ENCODE results near the gene CCDC33.

Gene CCDC33

DNA sequence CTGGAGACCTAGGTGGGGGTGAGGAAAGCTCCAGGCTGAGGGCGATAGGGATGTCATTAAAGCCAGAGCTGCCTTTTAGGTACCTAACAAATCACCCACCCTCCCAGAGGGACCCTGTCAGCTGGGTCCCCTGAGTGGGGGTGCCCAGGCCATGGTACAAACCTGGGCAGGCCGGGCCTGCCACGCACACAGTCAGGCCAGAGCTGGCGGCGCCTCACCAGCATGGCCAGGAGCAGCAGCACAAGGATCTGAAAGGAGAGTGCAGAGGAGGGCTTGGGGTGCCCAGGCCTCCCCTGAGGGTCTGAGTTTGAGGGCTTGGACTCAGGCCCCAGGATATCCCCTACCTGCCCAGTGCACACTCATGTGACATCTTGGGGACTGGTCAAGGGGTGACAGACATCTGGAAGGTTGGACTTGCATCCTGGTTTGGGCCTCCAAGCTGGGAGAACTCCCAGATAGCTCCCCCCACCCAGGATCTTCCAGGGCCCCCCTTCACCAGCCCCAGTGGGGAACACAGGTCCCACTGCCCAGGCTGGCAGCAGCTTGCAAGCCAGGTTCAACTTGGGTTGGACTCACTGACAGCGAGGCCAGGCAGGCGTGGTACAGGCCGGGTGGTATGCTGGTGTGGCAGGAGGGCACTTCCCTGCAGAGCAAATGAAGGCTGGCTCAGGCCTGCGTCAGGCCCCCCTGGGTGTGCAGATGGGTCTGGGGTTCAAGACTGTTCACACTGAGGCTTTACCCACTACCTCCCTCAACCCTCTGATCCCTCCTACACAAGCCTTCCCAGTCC lies 38.8 kb upstream of the CCDC33 start:
- no CpG with 5 or more reads among the region's 9 CpGs for WGBS, 2 donors (ENCODE audit: extremely low coverage in 2 of 2, insufficient read length in 2 of 2, insufficient replicate concordance in 1 of 2)
- no peak overlapping the region for H3K27ac ChIP-seq (replicated peaks; ENCODE audit: low read length)

DNA sequence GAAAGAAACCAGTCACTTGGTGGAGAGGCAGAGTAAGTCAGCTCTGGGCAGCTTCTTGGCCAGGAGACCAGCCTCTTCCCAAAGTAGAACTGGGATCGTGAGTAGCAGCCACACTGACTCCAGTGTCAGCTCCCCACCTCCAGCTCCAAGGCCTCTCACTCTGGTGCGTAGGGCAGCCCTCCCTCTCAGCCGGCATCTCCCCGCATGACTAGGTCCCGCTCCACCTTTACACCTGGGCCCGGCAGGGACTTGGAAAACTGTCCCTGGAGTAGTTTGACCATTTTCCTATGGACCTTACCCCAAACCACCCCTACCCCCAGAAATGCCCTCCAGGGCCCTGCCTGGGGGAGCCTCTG lies 36.9 kb upstream of the CCDC33 start:
- peaks cover 0 to 38% of the 10 kb centered on the region in 2 donors for H3K36me3 ChIP-seq (replicated peaks in 1 of 2; ENCODE audit: control insufficient read depth in 2 of 2, insufficient read depth in 2 of 2, low read length in 2 of 2)
- peak overlapping the region; percentile 62 for H3K18ac ChIP-seq (ENCODE audit: low read length)
- DNase-seq (ENCODE audit: low spot score) = no peak
- H3K4ac ChIP-seq (ENCODE audit: low read length) = no peak overlapping the region
- H2AK5ac ChIP-seq (ENCODE audit: low read depth, low read length) = peak overlapping the region; percentile 82
- no peak overlapping the region for H3K23ac ChIP-seq (ENCODE audit: low read depth, low read length, poor library complexity)
- peaks cover 28 to 30% of the 10 kb centered on the region in 2 donors for H3K4me1 ChIP-seq (ENCODE audit: control insufficient read depth in 2 of 2, insufficient read depth in 1 of 2, low read depth in 1 of 2, low read length in 2 of 2)
- no peak overlapping the region for H2AFZ ChIP-seq (ENCODE audit: low read length)
- no peaks in the 10 kb centered on the region for H3K79me1 ChIP-seq (ENCODE audit: low read depth, low read length)
- H3K9ac ChIP-seq (ENCODE audit: low read depth, low read length, poor library complexity) = peak overlapping the region; percentile 24
- peak overlapping the region; percentile 15 for H3K14ac ChIP-seq (ENCODE audit: low read length)
- peak overlapping the region; percentile 94 for H2BK15ac ChIP-seq (ENCODE audit: low read length)
- WGBS, 2 donors (ENCODE audit: extremely low coverage in 2 of 2, insufficient read length in 2 of 2, insufficient replicate concordance in 1 of 2) = no CpG with 5 or more reads among the region's 6 CpGs
- H2BK12ac ChIP-seq (ENCODE audit: low read length) = peak overlapping the region; percentile 14
- peaks cover 0 to 1% (median 0%) of the 10 kb centered on the region in 3 experiments for H3K27me3 ChIP-seq (ENCODE audit: control insufficient read depth in 3 of 3, insufficient read depth in 3 of 3, low read depth in 1 of 3, low read length in 3 of 3)
- no peak overlapping the region for H4K8ac ChIP-seq (ENCODE audit: low read depth, low read length)
- peak overlapping the region; percentile 71 for H2BK5ac ChIP-seq (ENCODE audit: low read length)
- no peaks in the 10 kb centered on the region for H3K9me3 ChIP-seq (replicated peaks in 1 of 2; ENCODE audit: control insufficient read depth in 2 of 2, insufficient read depth in 1 of 2, low read depth in 1 of 2, low read length in 2 of 2)
- H4K91ac ChIP-seq (ENCODE audit: low read depth, low read length, poor library complexity) = no peak overlapping the region
- H3K4me2 ChIP-seq (ENCODE audit: insufficient read depth, low read length, poor library complexity, severe bottlenecking) = no peak overlapping the region
- no peak overlapping the region for H3K27ac ChIP-seq (replicated peaks; ENCODE audit: low read length)
- no peak overlapping the region for H2BK120ac ChIP-seq (ENCODE audit: low read depth, low read length)
- H3K4me3 ChIP-seq (ENCODE audit: low read length in 2 of 2) = no peak overlapping the region

More for the DNA sequence above, 38.8 kb upstream of the CCDC33 start:
- Histone ChIP-seq H4K8ac (ENCODE audit: low read depth, low read length) (no peak overlapping the region), H3K9ac (ENCODE audit: low read depth, low read length, poor library complexity) (no peak overlapping the region), H3K14ac (ENCODE audit: low read length) (no peak overlapping the region), H3K9me3 (replicated peaks in 1 of 2; ENCODE audit: control insufficient read depth in 2 of 2, insufficient read depth in 1 of 2, low read depth in 1 of 2, low read length in 2 of 2) (no peaks in the 10 kb centered on the region), H2BK12ac (ENCODE audit: low read length) (no peak overlapping the region), H2BK5ac (ENCODE audit: low read length) (no peak overlapping the region), H2BK15ac (ENCODE audit: low read length) (peak overlapping the region; percentile 82), H4K91ac (ENCODE audit: low read depth, low read length, poor library complexity) (peak overlapping the region; percentile 39), H3K23ac (ENCODE audit: low read depth, low read length, poor library complexity) (peak overlapping the region; percentile 25), H3K4me1 (ENCODE audit: control insufficient read depth in 2 of 2, insufficient read depth in 1 of 2, low read depth in 1 of 2, low read length in 2 of 2) (peaks cover 15 to 23% of the 10 kb centered on the region in 2 donors), H2BK120ac (ENCODE audit: low read depth, low read length) (peak overlapping the region; percentile 66), H3K4me2 (ENCODE audit: insufficient read depth, low read length, poor library complexity, severe bottlenecking) (no peak overlapping the region), H3K4ac (ENCODE audit: low read length) (no peak overlapping the region), H3K4me3 (ENCODE audit: low read length in 2 of 2) (no peak overlapping the region), H3K79me1 (ENCODE audit: low read depth, low read length) (no peaks in the 10 kb centered on the region), H2AK5ac (ENCODE audit: low read depth, low read length) (peak overlapping the region; percentile 80), H3K27me3 (ENCODE audit: control insufficient read depth in 3 of 3, insufficient read depth in 3 of 3, low read depth in 1 of 3, low read length in 3 of 3) (peaks cover 0 to 1% (median 0%) of the 10 kb centered on the region in 3 experiments), H2AFZ (ENCODE audit: low read length) (no peak overlapping the region), H3K18ac (ENCODE audit: low read length) (peak overlapping the region; percentile 30), H3K36me3 (replicated peaks in 1 of 2; ENCODE audit: control insufficient read depth in 2 of 2, insufficient read depth in 2 of 2, low read length in 2 of 2) (peaks cover 0 to 51% of the 10 kb centered on the region in 2 donors)
- DNase-seq (ENCODE audit: low spot score) = no peak

DNA sequence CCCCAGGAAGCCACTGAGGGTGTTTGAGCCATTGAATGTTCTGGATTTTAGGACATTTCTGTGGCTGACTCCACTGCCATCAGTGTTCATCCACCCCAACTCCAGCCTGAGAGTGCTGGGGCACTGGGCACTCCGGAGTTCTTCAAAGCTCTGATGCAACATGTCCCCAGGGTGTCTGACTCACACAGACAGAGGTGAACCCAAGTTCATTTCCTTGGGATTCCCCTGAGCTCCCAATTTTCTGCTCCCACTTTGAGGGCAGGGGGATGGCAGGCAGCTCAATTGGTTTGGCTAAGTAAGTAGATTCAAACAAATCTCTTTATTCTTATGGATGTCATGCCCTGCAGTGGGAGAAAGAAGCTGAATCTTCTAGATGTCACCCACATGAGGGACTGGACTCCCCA lies 35.7 kb upstream of the CCDC33 start:
- Histone ChIP-seq H3K9me3 (replicated peaks in 1 of 2; ENCODE audit: control insufficient read depth in 2 of 2, insufficient read depth in 1 of 2, low read depth in 1 of 2, low read length in 2 of 2) (no peaks in the 10 kb centered on the region), H3K36me3 (replicated peaks in 1 of 2; ENCODE audit: control insufficient read depth in 2 of 2, insufficient read depth in 2 of 2, low read length in 2 of 2) (peaks cover 0 to 27% of the 10 kb centered on the region in 2 donors), H2AFZ (ENCODE audit: low read length) (no peak overlapping the region), H4K8ac (ENCODE audit: low read depth, low read length) (no peak overlapping the region), H3K4me3 (ENCODE audit: low read length in 2 of 2) (peak overlapping the region in 1 of 2 donors; percentile 46), H3K18ac (ENCODE audit: low read length) (peak overlapping the region; percentile 61), H2AK5ac (ENCODE audit: low read depth, low read length) (peak overlapping the region; percentile 97), H3K4me2 (ENCODE audit: insufficient read depth, low read length, poor library complexity, severe bottlenecking) (no peak overlapping the region), H3K9ac (ENCODE audit: low read depth, low read length, poor library complexity) (no peak overlapping the region), H2BK5ac (ENCODE audit: low read length) (no peak overlapping the region), H2BK120ac (ENCODE audit: low read depth, low read length) (peak overlapping the region; percentile 48), H3K14ac (ENCODE audit: low read length) (no peak overlapping the region), H2BK12ac (ENCODE audit: low read length) (peak overlapping the region; percentile 36), H3K27ac (replicated peaks; ENCODE audit: low read length) (no peak overlapping the region), H3K79me1 (ENCODE audit: low read depth, low read length) (no peaks in the 10 kb centered on the region), H4K91ac (ENCODE audit: low read depth, low read length, poor library complexity) (no peak overlapping the region), H3K4me1 (ENCODE audit: control insufficient read depth in 2 of 2, insufficient read depth in 1 of 2, low read depth in 1 of 2, low read length in 2 of 2) (peaks cover 31 to 33% of the 10 kb centered on the region in 2 donors), H3K27me3 (ENCODE audit: control insufficient read depth in 3 of 3, insufficient read depth in 3 of 3, low read depth in 1 of 3, low read length in 3 of 3) (peaks cover 0 to 1% (median 0%) of the 10 kb centered on the region in 3 experiments), H2BK15ac (ENCODE audit: low read length) (peak overlapping the region; percentile 97), H3K23ac (ENCODE audit: low read depth, low read length, poor library complexity) (no peak overlapping the region), H3K4ac (ENCODE audit: low read length) (no peak overlapping the region)
- WGBS, 2 donors (ENCODE audit: extremely low coverage in 2 of 2, insufficient read length in 2 of 2, insufficient replicate concordance in 1 of 2) = no CpG with 5 or more reads among the region's 1 CpG
- no peak for DNase-seq (ENCODE audit: low spot score)

DNA sequence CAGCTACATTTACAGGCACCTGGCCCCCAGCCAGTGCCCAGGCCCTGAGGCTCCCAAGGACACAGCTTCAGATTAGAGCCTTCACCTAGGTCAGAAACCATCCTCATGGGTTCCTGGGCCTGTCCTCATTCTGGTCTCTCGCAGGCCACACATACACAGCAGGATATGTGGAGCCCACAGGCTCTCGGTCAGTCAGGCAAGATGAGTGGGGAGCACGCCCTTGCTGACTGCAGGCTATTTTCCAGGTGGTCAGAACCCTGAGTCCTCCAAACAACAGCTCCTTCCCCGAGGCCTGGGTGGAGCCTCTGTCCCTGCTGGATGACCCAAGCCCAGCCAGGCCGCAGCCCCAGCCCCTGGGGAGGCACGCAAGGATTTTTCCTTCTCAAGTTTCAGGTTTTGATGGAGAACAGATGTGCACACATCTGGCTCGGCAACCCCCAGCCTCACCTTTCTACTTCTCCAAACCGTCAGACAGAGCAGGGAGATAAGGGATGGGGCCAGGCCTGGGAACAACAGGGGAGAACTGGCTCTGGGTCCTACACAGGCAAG lies 35.2 kb upstream of the CCDC33 start:
- peak overlapping the region in 1 of 2 donors; percentile 46 for H3K4me3 ChIP-seq (ENCODE audit: low read length in 2 of 2)

More for the DNA sequence above, 35.2 kb upstream of the CCDC33 start:
- Histone ChIP-seq H2BK5ac (ENCODE audit: low read length) (peak overlapping the region; percentile 57), H3K4ac (ENCODE audit: low read length) (no peak overlapping the region), H4K91ac (ENCODE audit: low read depth, low read length, poor library complexity) (peak overlapping the region; percentile 40), H3K9ac (ENCODE audit: low read depth, low read length, poor library complexity) (no peak overlapping the region), H3K79me1 (ENCODE audit: low read depth, low read length) (no peaks in the 10 kb centered on the region), H2BK15ac (ENCODE audit: low read length) (peak overlapping the region; percentile 97), H3K36me3 (replicated peaks in 1 of 2; ENCODE audit: control insufficient read depth in 2 of 2, insufficient read depth in 2 of 2, low read length in 2 of 2) (peaks cover 0 to 22% of the 10 kb centered on the region in 2 donors), H2AK5ac (ENCODE audit: low read depth, low read length) (peak overlapping the region; percentile 97), H2BK120ac (ENCODE audit: low read depth, low read length) (peak overlapping the region; percentile 48), H3K18ac (ENCODE audit: low read length) (peak overlapping the region; percentile 73), H2AFZ (ENCODE audit: low read length) (no peak overlapping the region), H4K8ac (ENCODE audit: low read depth, low read length) (no peak overlapping the region), H3K4me1 (ENCODE audit: control insufficient read depth in 2 of 2, insufficient read depth in 1 of 2, low read depth in 1 of 2, low read length in 2 of 2) (peaks cover 32 to 33% of the 10 kb centered on the region in 2 donors), H3K4me2 (ENCODE audit: insufficient read depth, low read length, poor library complexity, severe bottlenecking) (no peak overlapping the region), H3K9me3 (replicated peaks in 1 of 2; ENCODE audit: control insufficient read depth in 2 of 2, insufficient read depth in 1 of 2, low read depth in 1 of 2, low read length in 2 of 2) (no peaks in the 10 kb centered on the region), H3K14ac (ENCODE audit: low read length) (peak overlapping the region; percentile 61), H2BK12ac (ENCODE audit: low read length) (peak overlapping the region; percentile 59), H3K27me3 (ENCODE audit: control insufficient read depth in 3 of 3, insufficient read depth in 3 of 3, low read depth in 1 of 3, low read length in 3 of 3) (peaks cover 0 to 1% (median 0%) of the 10 kb centered on the region in 3 experiments), H3K27ac (replicated peaks; ENCODE audit: low read length) (no peak overlapping the region), H3K23ac (ENCODE audit: low read depth, low read length, poor library complexity) (no peak overlapping the region)
- no CpG with 5 or more reads among the region's 8 CpGs for WGBS, 2 donors (ENCODE audit: extremely low coverage in 2 of 2, insufficient read length in 2 of 2, insufficient replicate concordance in 1 of 2)
- DNase-seq (ENCODE audit: low spot score) = no peak
